ENCODE results near the gene CSRP1.
"Not testable (repeated sequence)": the region's sequence is repeated elsewhere in the genome, so short reads cannot be mapped to it uniquely, and the experiment has no call there.

Gene CSRP1
- 53.9 to 59.7 reads per million in 2 donors for total RNA-seq

DNA sequence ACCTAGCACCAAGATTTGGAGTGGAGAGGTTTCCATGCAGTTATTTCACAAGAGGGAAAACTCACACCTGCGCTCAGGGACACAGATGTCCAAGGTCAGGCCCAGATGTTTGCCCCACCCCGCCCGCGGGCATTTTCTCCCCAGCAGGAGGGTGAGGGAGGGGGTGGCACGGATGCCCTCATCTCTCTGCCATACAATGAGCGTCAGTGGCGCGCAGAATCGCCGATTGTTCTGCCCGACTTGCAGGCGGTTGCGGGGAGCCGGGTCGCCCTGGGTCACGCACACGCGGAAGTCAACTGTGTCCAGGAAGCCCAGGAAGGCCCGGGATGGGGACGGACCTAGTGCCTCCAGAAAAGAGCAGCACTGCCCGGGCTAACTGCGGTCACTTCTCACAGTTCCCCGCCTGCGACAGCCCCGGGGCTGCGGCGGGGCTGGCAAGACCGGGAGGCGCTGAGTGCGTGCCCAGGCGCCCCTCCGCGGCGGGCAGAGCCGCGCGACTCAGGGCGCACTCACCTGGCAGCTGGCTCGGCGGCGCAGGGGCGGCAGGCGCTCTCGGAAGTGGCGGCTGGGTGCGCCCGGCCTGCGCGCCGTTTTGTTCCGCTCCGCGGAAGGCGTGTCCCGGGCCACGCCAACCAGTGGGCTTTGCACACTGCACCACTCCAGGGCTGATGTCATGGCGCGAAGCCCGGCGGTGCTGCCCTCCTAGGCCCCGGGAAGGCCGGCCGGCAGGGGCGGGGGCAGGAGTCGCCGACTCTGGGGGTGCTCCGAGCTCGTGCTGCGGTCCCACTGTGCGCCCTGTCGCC lies at the start of gene CSRP1:
TSS of gene CSRP1 (minus strand) at position 567 of the 803 bp plus-strand sequence. CDS start 10,820 bp downstream, outside the sequence.
- peak; percentile 46 to 93 (median 69) for DNase-seq

- DNase-seq: no peak
These were observed 48.6 kb upstream of the CSRP1 start for GRCh38 chr1:201555593-201555945.

DNA sequence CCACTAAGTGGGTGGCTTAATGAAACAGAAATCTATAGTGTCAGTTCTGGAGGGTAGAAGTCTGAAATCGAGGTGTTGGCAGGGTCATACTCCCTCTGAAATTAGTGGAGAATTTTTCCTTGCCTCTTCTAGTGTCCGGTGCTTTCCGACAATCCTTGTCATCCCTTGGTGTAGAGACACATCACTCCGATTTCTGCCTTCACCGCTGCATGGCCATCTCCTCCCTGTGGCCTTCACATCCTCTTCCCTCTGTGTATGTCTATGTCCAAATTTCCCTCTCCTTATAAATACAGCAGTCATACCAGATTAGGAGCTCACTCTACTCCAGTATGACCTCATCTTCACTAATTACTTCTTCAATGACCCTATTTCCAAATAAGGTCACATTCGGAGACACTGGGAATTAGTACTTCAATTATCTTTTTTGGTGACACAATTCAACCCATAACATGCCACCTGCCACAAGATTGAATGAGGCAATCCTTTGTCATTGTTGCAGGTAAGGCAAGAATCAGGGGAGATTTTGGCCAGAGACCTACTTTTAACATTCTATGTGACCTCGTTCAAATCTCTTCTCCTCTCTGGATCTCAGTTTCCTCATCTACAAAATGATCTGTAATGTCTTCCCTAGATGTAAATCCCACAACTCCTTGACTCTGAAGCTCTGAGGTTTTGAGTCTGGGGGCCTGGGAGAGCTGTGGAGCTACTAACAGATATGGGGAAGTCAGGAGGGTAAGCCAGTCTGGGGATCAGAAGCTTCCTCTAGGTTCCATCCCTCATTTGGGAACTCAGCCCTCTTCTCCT lies 48.1 kb upstream of the CSRP1 start:
- no peak for DNase-seq

- no peak for DNase-seq
These were observed 47.3 kb upstream of the CSRP1 start for GRCh38 chr1:201554190-201554600.

DNA sequence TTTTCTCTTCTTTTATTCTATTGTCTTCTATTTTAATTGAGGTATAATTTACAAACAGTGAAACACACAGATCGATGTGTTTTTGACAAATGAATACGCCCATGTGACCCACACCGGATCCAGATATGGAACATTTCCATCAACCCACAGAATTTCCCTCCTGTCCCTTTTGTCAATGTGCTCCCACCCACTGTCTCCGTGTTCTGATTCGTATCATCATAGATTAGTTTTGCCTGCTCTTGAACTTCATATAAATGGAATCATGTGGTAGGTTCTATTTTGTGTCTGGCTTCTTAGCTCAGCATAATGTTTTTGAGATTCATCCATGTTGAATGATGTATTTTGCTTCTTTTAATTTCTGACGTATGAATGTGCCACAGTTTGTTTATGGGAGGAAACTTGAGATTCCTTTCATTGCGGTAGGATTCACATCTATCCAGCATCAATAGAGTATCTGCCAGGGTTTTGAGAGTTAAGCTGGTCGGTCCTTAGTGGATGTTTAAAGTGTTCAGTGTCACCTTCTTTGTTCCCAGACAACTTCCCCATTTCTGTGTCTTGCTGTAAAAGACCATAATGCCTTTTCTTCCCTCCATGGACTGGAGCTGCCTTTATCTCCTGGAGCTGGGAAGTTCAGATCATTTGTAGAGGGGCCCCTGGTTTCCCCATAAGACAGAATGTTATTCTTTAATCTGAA lies 46.7 kb upstream of the CSRP1 start:
- no peak for DNase-seq

DNA sequence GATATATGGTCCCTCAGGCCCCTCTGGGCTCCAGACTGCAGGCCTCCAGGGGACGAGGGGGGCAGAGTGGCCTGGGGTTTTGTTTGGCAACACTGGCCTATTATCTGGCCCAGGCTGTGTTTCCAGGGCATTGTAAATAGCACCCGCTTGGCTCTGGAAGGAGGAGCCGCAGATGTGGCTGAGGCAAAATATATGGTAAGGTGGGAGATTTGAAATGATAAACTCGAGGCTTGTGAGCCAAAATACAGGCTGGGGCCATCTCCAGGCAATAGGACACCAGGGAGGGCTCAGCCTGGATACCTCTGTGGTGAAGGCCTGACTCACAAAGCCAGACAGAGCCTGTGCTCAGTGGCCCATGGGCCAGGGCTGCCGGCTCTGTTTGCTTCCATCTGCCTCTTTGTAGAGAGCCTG lies 46.0 kb upstream of the CSRP1 start:
- DNase-seq: no peak

GRCh38 chr1:201551877-201552731 lies 45.2 kb upstream of the CSRP1 start:
- DNase-seq: no peak

DNA sequence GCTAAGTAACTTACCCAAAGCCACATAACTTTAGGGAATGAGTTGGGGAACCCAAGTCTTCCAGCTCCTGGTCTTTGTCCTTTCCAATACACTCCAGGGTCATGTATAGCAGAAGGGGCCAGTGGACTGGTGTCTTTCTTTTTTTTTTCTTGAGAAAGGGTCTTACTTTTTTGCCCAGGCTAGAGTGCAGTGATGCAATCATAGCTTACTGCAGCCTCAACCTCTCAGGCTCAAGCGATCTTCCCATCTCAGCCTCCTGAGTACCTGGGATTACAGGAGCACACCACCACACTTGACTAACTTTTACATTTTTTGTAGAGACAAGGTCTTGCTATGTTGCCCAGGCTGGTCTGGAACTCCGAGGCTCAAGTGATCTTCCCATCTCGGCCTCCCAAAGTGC lies 44.2 kb upstream of the CSRP1 start:
- no peak for DNase-seq

- DNase-seq: not testable (repeated sequence)
These were observed 42.6 kb upstream of the CSRP1 start for GRCh38 chr1:201549522-201549921.

DNA sequence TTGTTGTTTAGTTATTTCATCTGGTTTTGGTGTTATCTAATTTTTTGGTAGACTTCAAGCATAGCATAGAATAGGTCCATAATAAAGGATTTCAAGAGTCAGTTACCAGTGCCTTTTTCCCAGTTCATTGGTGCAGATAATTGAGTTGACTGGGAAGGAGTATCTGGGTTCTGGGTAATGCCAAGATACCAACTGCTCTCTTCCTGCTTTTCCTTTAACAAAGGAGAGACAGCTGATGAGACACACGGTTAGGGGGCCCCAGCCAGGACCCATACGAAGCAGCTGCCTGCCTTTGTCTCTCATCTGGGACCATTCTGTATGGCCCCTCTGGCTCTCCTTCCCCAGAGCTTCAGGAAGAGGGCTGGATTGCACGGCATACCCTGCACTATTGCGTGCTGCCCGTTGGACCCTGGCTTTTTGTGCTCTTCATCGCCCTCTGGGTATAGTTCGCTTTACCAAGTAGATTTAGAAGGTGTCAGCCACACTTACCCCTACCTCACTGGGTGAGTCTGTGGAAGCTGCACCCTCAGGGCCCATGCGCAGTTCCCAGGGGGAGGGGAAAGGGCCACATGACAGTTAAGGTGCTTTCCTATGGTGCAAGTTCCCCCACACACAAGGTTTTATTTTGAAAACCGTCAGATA lies 39.0 kb upstream of the CSRP1 start:
- peak in 1 of 5 experiments; percentile 20 for DNase-seq

DNA sequence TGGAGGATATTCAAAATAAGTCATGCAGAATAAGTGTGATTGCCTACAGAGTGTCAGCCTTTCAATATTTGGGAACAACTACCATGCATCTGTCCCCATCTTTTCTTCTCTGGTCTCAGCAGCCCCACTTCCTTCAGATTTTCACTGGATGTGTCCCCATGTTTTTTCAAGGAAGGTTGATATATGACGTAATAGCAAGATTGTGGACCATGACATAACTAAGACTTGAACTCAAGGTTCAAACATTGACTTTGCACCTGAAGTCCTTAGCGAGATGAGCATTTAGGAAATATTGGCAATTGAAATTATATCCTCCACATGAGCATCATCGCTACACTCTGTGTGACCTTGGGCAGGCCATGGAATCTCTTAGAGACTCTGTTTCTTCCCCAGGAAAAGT lies 37.8 kb upstream of the CSRP1 start:
- DNase-seq: no peak

DNA sequence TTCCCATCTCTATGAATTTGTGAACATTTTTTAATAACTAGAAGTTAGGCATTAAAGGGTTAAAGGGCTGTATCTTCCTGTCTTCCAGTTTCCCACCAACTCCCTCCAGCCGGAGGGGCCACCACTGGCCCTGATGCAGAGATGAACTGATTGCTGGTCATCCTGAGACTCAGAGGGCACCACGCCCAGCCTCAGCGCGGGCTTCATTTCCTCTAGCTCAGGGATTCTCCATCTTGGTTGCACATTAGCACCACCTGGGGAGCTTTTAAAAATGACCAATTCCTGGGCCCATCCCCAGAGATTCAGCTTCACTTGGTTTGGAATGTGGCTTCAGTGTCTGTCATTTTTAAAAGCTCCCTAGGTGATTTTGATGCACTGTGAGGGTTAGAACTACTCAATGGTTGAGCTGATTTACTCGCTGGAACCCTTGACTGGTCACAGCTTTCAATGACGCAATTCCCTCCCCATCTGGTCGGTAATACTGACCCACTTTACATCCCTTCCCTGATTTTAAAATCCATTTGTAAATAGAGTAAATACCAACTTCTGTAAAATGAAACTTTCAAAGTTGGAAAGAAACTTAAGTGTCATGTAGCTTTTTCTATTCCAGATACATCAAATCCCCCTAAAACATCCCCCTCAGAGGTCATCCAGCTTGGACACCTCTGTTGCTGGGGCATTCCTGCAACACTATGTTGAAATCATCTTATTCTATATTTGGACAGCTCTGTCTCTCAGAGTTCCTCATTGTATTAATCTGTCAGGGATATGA lies 37.1 kb upstream of the CSRP1 start:
- DNase-seq: no peak

DNA sequence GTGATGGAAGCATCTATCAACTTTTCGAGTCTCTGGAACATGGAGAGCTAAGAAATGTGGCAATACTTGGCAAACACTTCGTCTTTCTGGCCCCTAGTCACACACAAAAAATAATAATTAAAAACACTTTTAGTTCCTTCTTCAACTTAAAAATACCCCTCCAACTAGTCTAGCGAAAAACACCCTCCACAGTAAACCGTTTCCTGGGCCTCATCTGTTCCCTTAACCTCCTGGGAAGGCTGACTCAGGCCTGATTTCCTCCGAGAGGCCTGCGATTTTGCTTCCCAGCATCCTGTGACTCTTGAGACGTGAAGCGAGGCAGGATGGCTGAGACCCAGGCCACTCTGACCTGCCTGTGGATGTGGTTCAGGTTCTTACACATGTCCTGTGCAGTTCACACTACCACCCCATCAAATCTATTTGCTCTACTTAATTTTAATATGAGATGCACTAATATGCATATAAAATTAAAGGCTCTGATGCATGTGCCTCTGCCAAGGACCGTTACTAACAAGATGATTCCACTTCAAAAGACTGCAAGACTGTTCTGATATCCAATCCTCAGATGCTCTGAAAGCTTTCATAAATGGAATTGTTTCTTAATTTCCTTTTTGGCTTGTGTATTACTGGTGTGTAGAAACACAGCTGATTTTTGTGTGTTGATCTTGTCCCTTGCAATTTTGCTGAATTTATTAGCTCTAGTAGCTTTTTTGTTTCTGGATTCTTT lies 35.5 kb upstream of the CSRP1 start:
- no peak for DNase-seq

GRCh38 chr1:201540846-201541735 lies 34.2 kb upstream of the CSRP1 start:
- DNase-seq: no peak

- DNase-seq: no peak
These were observed 32.9 kb upstream of the CSRP1 start for GRCh38 chr1:201539561-201540431.

GRCh38 chr1:201538612-201539551 lies 32.0 kb upstream of the CSRP1 start, which contains the start of gene NAV1:
Gene NAV1, plus strand, starts transcription at chr1:201539127. Its CDS starts 83,758 bp downstream, at chr1:201622885.
- DNase-seq: no peak

All from T-helper 2 cell (primary cell).